ENCODE data around the gene PNKP. TPM values are rescaled to one million over a fixed set of nuclear protein-coding genes. Genes with fewer than 3 reads are reported as not detected.

PNKP gene
- total and polyA plus RNA-seq, 9 of the 15 experiments (the other 6 are each of a cell fraction or from before 2014, with no cell fraction given) = 2.8 to 85.4 (median 25.3) TPM

DNA sequence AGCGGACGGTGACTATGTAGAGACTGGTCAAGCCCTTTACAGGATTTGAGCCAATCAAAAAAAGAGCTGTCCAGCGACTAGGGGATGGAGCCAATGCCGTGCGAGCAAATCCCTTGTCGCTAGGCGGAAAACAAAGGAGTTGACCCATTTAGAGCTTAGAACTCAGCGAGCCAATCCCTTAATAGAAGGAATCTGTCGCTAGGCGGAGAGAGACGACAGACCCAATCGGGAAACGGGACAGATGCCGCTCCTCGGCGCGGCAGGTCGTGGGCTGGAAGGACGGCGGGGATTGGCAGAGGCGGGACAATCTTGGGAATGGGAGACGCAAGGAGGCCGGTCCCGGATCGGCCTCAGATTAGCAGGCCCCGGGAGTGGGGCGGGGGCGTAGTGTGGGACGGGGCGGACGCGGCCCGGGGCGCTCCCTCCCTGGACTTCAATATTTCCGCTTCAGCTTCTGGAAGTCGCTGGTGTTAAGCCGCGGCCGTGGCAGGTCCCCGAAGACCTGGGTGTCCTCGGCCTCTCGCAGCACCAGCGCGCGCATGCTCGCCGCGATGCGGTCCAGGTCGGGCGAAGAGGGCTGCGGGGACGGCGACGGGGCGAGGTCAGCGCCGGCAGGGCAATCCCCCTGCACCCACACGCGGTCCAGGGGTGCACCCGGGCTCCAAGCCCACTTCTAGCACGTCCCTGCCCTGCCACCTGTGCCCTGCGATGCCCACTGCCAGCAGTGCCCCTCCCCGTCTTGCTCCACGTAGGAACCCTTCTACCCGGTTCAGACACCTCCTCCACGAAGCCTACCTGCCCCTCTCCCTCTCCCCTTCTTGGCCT is 2.3 kb upstream of the PNKP start (continued):
- TF ChIP-seq SRSF9 (IDR thresholded peaks at IDR 0.05; ENCODE audit: borderline replicate concordance, low read depth, low read length) (no peak), PURB (CRISPR knock-in tag; IDR thresholded peaks at IDR 0.05; ENCODE audit: low read depth) (no peak), ELF2 (CRISPR knock-in tag; IDR thresholded peaks at IDR 0.05) (peak; percentile 47; the same call in 1 of the 2 replicates), KAT8 (IDR thresholded peaks at IDR 0.05; ENCODE audit: low read depth) (no peak), FIP1L1 (IDR thresholded peaks at IDR 0.05; ENCODE audit: low read depth, low read length, poor library complexity, severe bottlenecking) (no peak), CSDE1 (IDR thresholded peaks at IDR 0.05) (no peak), CCAR2 (IDR thresholded peaks at IDR 0.05; ENCODE audit: low read depth, low read length) (no peak), FOXJ2 (tag; IDR thresholded peaks at IDR 0.05) (peak; percentile 74; the same call in 1 of the 2 replicates), BDP1 (IDR thresholded peaks at IDR 0.05; ENCODE audit: insufficient read depth, insufficient read length) (no peak), HIVEP1 (CRISPR knock-in tag; IDR thresholded peaks at IDR 0.05) (no peak), ZNF584 (CRISPR knock-in tag; IDR thresholded peaks at IDR 0.05; ENCODE audit: low read depth) (no peak)
- TF ChIP-seq, protein P1, sequence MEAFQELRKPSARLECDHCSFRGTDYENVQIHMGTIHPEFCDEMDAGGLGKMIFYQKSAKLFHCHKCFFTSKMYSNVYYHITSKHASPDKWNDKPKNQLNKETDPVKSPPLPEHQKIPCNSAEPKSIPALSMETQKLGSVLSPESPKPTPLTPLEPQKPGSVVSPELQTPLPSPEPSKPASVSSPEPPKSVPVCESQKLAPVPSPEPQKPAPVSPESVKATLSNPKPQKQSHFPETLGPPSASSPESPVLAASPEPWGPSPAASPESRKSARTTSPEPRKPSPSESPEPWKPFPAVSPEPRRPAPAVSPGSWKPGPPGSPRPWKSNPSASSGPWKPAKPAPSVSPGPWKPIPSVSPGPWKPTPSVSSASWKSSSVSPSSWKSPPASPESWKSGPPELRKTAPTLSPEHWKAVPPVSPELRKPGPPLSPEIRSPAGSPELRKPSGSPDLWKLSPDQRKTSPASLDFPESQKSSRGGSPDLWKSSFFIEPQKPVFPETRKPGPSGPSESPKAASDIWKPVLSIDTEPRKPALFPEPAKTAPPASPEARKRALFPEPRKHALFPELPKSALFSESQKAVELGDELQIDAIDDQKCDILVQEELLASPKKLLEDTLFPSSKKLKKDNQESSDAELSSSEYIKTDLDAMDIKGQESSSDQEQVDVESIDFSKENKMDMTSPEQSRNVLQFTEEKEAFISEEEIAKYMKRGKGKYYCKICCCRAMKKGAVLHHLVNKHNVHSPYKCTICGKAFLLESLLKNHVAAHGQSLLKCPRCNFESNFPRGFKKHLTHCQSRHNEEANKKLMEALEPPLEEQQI (IDR thresholded peaks at IDR 0.05) = no peak
- TF ChIP-seq, protein P2, sequence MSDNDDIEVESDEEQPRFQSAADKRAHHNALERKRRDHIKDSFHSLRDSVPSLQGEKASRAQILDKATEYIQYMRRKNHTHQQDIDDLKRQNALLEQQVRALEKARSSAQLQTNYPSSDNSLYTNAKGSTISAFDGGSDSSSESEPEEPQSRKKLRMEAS (CRISPR knock-in tag; IDR thresholded peaks at IDR 0.05) = peak; percentile 69; the same call in 1 of the 2 replicates
- TF ChIP-seq, protein P3, sequence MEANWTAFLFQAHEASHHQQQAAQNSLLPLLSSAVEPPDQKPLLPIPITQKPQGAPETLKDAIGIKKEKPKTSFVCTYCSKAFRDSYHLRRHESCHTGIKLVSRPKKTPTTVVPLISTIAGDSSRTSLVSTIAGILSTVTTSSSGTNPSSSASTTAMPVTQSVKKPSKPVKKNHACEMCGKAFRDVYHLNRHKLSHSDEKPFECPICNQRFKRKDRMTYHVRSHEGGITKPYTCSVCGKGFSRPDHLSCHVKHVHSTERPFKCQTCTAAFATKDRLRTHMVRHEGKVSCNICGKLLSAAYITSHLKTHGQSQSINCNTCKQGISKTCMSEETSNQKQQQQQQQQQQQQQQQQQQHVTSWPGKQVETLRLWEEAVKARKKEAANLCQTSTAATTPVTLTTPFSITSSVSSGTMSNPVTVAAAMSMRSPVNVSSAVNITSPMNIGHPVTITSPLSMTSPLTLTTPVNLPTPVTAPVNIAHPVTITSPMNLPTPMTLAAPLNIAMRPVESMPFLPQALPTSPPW (CRISPR knock-in tag; IDR thresholded peaks at IDR 0.05) = peak; percentile 55
- TF ChIP-seq, protein P4, sequence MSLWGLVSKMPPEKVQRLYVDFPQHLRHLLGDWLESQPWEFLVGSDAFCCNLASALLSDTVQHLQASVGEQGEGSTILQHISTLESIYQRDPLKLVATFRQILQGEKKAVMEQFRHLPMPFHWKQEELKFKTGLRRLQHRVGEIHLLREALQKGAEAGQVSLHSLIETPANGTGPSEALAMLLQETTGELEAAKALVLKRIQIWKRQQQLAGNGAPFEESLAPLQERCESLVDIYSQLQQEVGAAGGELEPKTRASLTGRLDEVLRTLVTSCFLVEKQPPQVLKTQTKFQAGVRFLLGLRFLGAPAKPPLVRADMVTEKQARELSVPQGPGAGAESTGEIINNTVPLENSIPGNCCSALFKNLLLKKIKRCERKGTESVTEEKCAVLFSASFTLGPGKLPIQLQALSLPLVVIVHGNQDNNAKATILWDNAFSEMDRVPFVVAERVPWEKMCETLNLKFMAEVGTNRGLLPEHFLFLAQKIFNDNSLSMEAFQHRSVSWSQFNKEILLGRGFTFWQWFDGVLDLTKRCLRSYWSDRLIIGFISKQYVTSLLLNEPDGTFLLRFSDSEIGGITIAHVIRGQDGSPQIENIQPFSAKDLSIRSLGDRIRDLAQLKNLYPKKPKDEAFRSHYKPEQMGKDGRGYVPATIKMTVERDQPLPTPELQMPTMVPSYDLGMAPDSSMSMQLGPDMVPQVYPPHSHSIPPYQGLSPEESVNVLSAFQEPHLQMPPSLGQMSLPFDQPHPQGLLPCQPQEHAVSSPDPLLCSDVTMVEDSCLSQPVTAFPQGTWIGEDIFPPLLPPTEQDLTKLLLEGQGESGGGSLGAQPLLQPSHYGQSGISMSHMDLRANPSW (CRISPR knock-in tag; IDR thresholded peaks at IDR 0.05) = 0 out of 2 replicates have a peak, but pooled peaks have one; percentile 24
- TF ChIP-seq, protein P5, sequence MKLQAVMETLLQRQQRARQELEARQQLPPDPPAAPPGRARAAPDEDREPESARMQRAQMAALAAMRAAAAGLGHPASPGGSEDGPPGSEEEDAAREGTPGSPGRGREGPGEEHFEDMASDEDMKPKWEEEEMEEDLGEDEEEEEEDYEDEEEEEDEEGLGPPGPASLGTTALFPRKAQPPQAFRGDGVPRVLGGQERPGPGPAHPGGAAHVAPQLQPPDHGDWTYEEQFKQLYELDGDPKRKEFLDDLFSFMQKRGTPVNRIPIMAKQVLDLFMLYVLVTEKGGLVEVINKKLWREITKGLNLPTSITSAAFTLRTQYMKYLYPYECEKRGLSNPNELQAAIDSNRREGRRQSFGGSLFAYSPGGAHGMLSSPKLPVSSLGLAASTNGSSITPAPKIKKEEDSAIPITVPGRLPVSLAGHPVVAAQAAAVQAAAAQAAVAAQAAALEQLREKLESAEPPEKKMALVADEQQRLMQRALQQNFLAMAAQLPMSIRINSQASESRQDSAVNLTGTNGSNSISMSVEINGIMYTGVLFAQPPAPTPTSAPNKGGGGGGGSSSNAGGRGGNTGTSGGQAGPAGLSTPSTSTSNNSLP (IDR thresholded peaks at IDR 0.05; ENCODE audit: borderline replicate concordance, low read depth, low read length) = no peak
- TF ChIP-seq, protein P6, sequence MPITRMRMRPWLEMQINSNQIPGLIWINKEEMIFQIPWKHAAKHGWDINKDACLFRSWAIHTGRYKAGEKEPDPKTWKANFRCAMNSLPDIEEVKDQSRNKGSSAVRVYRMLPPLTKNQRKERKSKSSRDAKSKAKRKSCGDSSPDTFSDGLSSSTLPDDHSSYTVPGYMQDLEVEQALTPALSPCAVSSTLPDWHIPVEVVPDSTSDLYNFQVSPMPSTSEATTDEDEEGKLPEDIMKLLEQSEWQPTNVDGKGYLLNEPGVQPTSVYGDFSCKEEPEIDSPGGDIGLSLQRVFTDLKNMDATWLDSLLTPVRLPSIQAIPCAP (CRISPR knock-in tag; IDR thresholded peaks at IDR 0.05; ENCODE audit: borderline replicate concordance) = no peak
